ENCODE data around the gene ERC2.

The ERC2 gene

DNA sequence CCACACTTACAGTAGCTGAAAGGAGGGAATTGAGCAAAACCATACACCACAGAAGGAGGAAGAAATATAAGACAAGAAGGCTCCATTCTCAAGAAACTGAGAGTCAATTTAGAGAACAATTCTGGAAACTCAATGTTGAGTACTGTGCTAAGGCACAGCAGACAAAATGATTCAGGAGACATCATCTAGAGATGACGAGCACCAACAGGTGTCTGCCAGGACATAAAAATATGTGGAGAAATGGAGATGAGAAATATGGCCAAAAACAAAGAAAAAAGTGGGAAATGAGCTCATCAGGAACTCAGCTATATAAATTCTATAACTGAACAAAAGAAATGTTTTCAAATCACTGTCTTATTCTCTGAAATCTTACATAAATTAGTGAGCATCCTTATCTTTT lies 343.7 kb downstream of the ERC2 start:
- H3K27ac ChIP-seq (ENCODE audit: low read depth, low read length, poor library complexity, severe bottlenecking): no peak overlapping the region

DNA sequence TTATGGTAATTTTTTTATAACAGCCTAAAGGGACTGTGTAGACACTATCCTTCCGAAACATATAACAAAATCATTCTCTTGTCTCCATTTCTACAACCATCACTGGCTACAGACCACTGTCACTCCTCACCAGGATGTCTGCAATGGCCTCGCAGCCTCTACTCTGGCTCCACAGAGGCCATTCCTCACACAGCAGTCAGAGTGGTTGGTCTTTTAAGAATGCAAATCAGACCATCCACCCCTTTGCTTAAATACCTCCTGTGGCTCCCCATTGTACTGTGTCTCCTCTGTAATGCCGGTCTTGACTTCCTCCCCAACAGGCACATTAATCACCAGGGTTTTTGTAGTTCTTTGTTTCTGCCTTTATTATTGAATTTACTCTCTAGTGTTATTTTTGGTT lies 344.8 kb downstream of the ERC2 start:
- Histone ChIP-seq H4K20me1 (ENCODE audit: insufficient read depth, low read length) (no peaks in the 10 kb centered on the region), H3K4me1 (ENCODE audit: insufficient read depth, low read length, severe bottlenecking) (no peaks in the 10 kb centered on the region), H2AFZ (ENCODE audit: low read length) (no peak overlapping the region), H3K4me2 (ENCODE audit: low read length) (no peak overlapping the region), H3K79me2 (ENCODE audit: insufficient read depth, low read length) (no peaks in the 10 kb centered on the region), H3K27ac (ENCODE audit: low read depth, low read length, poor library complexity, severe bottlenecking) (no peak overlapping the region), H3K9me2 (ENCODE audit: low read depth, low read length) (no peaks in the 10 kb centered on the region), H3K36me3 (ENCODE audit: insufficient read depth, low read length) (no peaks in the 10 kb centered on the region), H3F3A (ENCODE audit: insufficient read depth, low read length) (no peaks in the 10 kb centered on the region), H3K4me3 (ENCODE audit: low read depth, low read length, poor library complexity, severe bottlenecking) (no peak overlapping the region), H3K9ac (ENCODE audit: low read length) (no peak overlapping the region), H3K27me3 (ENCODE audit: insufficient read depth, low read length) (no peaks in the 10 kb centered on the region), H3K9me3 (ENCODE audit: low read length) (no peaks in the 10 kb centered on the region)
- TF ChIP-seq EZH2 (IDR thresholded peaks at IDR 0.05; ENCODE audit: borderline replicate concordance, low read length): no peak
- TF ChIP-seq, protein P1, sequence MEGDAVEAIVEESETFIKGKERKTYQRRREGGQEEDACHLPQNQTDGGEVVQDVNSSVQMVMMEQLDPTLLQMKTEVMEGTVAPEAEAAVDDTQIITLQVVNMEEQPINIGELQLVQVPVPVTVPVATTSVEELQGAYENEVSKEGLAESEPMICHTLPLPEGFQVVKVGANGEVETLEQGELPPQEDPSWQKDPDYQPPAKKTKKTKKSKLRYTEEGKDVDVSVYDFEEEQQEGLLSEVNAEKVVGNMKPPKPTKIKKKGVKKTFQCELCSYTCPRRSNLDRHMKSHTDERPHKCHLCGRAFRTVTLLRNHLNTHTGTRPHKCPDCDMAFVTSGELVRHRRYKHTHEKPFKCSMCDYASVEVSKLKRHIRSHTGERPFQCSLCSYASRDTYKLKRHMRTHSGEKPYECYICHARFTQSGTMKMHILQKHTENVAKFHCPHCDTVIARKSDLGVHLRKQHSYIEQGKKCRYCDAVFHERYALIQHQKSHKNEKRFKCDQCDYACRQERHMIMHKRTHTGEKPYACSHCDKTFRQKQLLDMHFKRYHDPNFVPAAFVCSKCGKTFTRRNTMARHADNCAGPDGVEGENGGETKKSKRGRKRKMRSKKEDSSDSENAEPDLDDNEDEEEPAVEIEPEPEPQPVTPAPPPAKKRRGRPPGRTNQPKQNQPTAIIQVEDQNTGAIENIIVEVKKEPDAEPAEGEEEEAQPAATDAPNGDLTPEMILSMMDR (IDR thresholded peaks at IDR 0.05; ENCODE audit: low read length): no peak

More for the DNA sequence above, 343.7 kb downstream of the ERC2 start:
- no peaks in the 10 kb centered on the region for H4K20me1 ChIP-seq (ENCODE audit: insufficient read depth, low read length)
- H3K9ac ChIP-seq (ENCODE audit: low read length): no peak overlapping the region
- H3K36me3 ChIP-seq (ENCODE audit: insufficient read depth, low read length): no peaks in the 10 kb centered on the region
- H3K9me2 ChIP-seq (ENCODE audit: low read depth, low read length): no peaks in the 10 kb centered on the region
- H3K4me3 ChIP-seq (ENCODE audit: low read depth, low read length, poor library complexity, severe bottlenecking): no peak overlapping the region
- no peaks in the 10 kb centered on the region for H3K27me3 ChIP-seq (ENCODE audit: insufficient read depth, low read length)
- TF ChIP-seq EZH2 (IDR thresholded peaks at IDR 0.05; ENCODE audit: borderline replicate concordance, low read length): no peak
- TF ChIP-seq, protein P1 (IDR thresholded peaks at IDR 0.05; ENCODE audit: low read length): no peak
- no peaks in the 10 kb centered on the region for H3F3A ChIP-seq (ENCODE audit: insufficient read depth, low read length)
- H3K79me2 ChIP-seq (ENCODE audit: insufficient read depth, low read length): no peaks in the 10 kb centered on the region
- H3K9me3 ChIP-seq (ENCODE audit: low read length): no peaks in the 10 kb centered on the region
- no peak overlapping the region for H2AFZ ChIP-seq (ENCODE audit: low read length)
- no peak overlapping the region for H3K4me2 ChIP-seq (ENCODE audit: low read length)
- H3K4me1 ChIP-seq (ENCODE audit: insufficient read depth, low read length, severe bottlenecking): no peaks in the 10 kb centered on the region

DNA sequence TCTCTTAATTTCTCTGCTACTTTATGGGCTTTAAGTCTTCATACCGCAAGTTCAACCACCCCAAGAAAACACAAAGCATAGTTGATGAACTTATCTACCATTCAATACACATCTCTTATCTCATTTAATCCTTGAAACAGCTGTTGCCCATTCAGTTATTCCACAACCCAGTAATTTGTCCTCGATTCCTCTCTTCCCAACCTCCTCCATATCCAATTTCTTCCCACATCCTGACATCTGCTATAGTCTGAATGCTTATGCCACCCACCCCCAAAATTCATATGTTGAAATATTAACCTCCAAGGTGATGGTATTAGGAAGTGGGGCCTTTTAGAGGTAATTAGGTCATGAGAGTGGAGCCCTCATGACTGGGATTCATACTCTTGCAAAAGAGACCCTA lies 345.4 kb downstream of the ERC2 start:
- H3K27ac ChIP-seq (ENCODE audit: low read depth, low read length, poor library complexity, severe bottlenecking): no peak overlapping the region
- H4K20me1 ChIP-seq (ENCODE audit: insufficient read depth, low read length): no peaks in the 10 kb centered on the region
- no peak overlapping the region for H2AFZ ChIP-seq (ENCODE audit: low read length)
- H3K79me2 ChIP-seq (ENCODE audit: insufficient read depth, low read length): no peaks in the 10 kb centered on the region
- H3K9ac ChIP-seq (ENCODE audit: low read length): no peak overlapping the region
- H3K4me2 ChIP-seq (ENCODE audit: low read length): no peak overlapping the region
- no peaks in the 10 kb centered on the region for H3K36me3 ChIP-seq (ENCODE audit: insufficient read depth, low read length)
- no peaks in the 10 kb centered on the region for H3K9me3 ChIP-seq (ENCODE audit: low read length)
- no peak overlapping the region for H3K4me3 ChIP-seq (ENCODE audit: low read depth, low read length, poor library complexity, severe bottlenecking)
- no peaks in the 10 kb centered on the region for H3K9me2 ChIP-seq (ENCODE audit: low read depth, low read length)
- TF ChIP-seq EZH2 (IDR thresholded peaks at IDR 0.05; ENCODE audit: borderline replicate concordance, low read length): no peak
- TF ChIP-seq, protein P1 (IDR thresholded peaks at IDR 0.05; ENCODE audit: low read length): no peak
- H3K27me3 ChIP-seq (ENCODE audit: insufficient read depth, low read length): no peaks in the 10 kb centered on the region
- H3K4me1 ChIP-seq (ENCODE audit: insufficient read depth, low read length, severe bottlenecking): no peaks in the 10 kb centered on the region
- H3F3A ChIP-seq (ENCODE audit: insufficient read depth, low read length): no peaks in the 10 kb centered on the region
